ENCODE results near the gene MCM5.
"Not testable (repeated sequence)": the region's sequence is repeated elsewhere in the genome, so short reads cannot be mapped to it uniquely, and the experiment has no call there.

The MCM5 gene

DNA sequence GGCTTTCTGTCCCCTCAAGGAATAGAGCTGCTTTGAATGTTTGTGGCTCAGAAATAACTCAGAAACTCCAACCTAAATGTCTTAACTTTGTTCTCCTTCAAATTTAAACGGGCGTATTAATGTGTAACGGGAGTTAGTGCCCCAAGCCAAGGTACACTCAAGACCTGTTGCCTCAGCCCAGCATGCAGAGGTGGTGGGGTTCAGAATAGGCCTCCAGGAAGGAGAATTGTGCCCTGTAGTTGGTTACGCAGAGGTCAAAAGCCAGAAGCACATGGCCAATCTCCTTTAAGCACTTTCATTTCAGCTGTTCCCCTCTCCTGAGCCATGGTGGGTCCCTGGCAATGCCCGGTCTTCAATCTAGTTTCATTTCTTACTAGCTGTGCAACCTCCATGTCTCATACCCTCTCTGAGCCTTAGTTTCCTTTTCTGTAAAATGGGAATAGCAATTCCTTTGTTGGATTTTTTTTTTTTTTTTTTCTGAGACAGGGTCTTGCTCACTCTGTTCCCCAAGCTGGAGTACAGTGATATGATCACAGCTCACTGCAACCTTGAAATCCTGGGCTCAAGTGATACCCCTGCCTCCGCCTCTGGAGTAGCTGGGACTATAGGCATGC is 14.9 kb upstream of the MCM5 start:
- no peaks in the 10 kb centered on the region for H3K27me3 Mint-ChIP-seq
- H3K4me3 Mint-ChIP-seq, result no peak overlapping the region
- H3K27ac Mint-ChIP-seq, result no peak overlapping the region
- H3K36me3 Mint-ChIP-seq, result peaks cover 16% of the 10 kb centered on the region
- no peak for DNase-seq (ENCODE audit: low spot score in 2 of 2)
- H3K9me3 Mint-ChIP-seq, result no peaks in the 10 kb centered on the region
- no peak for ATAC-seq (ENCODE audit: low read depth)
- peaks cover 29% of the 10 kb centered on the region for H3K4me1 Mint-ChIP-seq

- peaks cover 16% of the 10 kb centered on the region for H3K36me3 Mint-ChIP-seq
- no peak for DNase-seq (ENCODE audit: low spot score in 2 of 2)
- H3K27me3 Mint-ChIP-seq, result no peaks in the 10 kb centered on the region
Measured at GRCh38 chr22:35386670-35387288, 13.2 kb upstream of the MCM5 start.

DNA sequence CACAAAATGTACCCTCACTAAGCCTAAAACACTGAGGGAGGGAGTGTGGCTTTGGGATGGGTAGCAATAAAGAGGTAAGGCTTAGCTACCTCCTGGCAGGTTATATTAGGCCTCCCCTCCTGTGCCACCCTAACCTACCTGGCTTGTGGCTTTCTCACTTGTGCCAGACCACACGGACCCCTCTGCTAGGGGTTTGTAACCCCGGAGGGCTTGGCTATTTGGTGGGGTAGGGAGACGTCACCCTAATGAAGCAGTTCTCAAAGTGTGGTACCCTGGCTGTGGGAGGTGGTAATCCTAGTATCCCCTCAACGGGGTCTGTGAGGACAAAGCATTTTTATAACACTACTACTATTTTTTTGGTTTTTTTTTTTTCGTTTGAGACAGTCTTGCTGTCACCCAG is 9.0 kb upstream of the MCM5 start:
- H3K9me3 Mint-ChIP-seq, result no peaks in the 10 kb centered on the region
- H3K36me3 Mint-ChIP-seq, result peaks cover 21% of the 10 kb centered on the region
- DNase-seq (ENCODE audit: low spot score in 2 of 2) (no peak), ATAC-seq (ENCODE audit: low read depth) (no peak)
- no peak overlapping the region for H3K27ac Mint-ChIP-seq
- H3K4me1 Mint-ChIP-seq, result peaks cover 20% of the 10 kb centered on the region
- no peak overlapping the region for H3K4me3 Mint-ChIP-seq
- H3K27me3 Mint-ChIP-seq, result no peaks in the 10 kb centered on the region

More at GRCh38 chr22:35386670-35387288, 13.2 kb upstream of the MCM5 start:
- peaks cover 20% of the 10 kb centered on the region for H3K4me1 Mint-ChIP-seq
- no peak for ATAC-seq (ENCODE audit: low read depth)
- H3K27ac Mint-ChIP-seq, result no peak overlapping the region
- H3K4me3 Mint-ChIP-seq, result no peak overlapping the region
- H3K9me3 Mint-ChIP-seq, result no peaks in the 10 kb centered on the region

DNA sequence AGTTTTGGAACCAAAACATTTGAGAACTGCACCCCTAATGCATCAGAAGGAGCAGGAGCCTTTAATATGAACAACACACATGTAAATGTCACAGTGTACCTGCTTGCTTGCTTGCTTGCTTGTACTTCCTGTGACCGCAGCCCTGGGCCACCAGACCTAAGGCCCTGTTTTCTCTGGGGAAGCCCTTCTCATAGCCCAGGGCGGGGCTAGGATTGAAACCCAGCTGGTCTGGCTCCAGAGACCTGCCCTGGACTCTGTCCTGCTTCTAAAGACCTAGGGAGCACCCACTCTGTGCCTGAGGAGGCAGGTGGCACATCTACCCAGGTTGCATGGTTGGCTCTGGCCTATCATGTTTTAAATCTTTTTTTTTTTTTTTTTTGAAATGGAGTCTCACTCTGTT is 7.6 kb upstream of the MCM5 start:
- Mint-ChIP-seq H3K27me3 (no peaks in the 10 kb centered on the region), H3K9me3 (no peaks in the 10 kb centered on the region), H3K4me3 (no peak overlapping the region), H3K27ac (peak overlapping the region; percentile 76), H3K36me3 (peaks cover 17% of the 10 kb centered on the region), H3K4me1 (peaks cover 25% of the 10 kb centered on the region)
- peak in 1 of 2 donors; percentile 27 for DNase-seq (ENCODE audit: low spot score in 2 of 2)
- peak; percentile 75 for ATAC-seq (ENCODE audit: low read depth)

- peak overlapping the region; percentile 76 for H3K27ac Mint-ChIP-seq
- DNase-seq (ENCODE audit: low spot score in 2 of 2) (no peak), ATAC-seq (ENCODE audit: low read depth) (no peak)
- H3K9me3 Mint-ChIP-seq, result no peaks in the 10 kb centered on the region
- H3K27me3 Mint-ChIP-seq, result no peaks in the 10 kb centered on the region
- no peak overlapping the region for H3K4me3 Mint-ChIP-seq
- H3K4me1 Mint-ChIP-seq, result peaks cover 28% of the 10 kb centered on the region
- peaks cover 17% of the 10 kb centered on the region for H3K36me3 Mint-ChIP-seq
Measured at GRCh38 chr22:35393116-35394010, 6.6 kb upstream of the MCM5 start.

GRCh38 chr22:35394011-35394312 is 6.0 kb upstream of the MCM5 start:
- DNase-seq (ENCODE audit: low spot score in 2 of 2), result no peak
- Mint-ChIP-seq H3K9me3 (no peaks in the 10 kb centered on the region), H3K4me1 (peaks cover 25% of the 10 kb centered on the region), H3K27me3 (no peaks in the 10 kb centered on the region), H3K27ac (peak overlapping the region; percentile 76), H3K4me3 (no peak overlapping the region), H3K36me3 (peaks cover 15% of the 10 kb centered on the region)
- ATAC-seq (ENCODE audit: low read depth), result no peak

GRCh38 chr22:35394810-35395563 is 5.0 kb upstream of the MCM5 start:
- DNase-seq (ENCODE audit: low spot score in 2 of 2), result no peak

DNA sequence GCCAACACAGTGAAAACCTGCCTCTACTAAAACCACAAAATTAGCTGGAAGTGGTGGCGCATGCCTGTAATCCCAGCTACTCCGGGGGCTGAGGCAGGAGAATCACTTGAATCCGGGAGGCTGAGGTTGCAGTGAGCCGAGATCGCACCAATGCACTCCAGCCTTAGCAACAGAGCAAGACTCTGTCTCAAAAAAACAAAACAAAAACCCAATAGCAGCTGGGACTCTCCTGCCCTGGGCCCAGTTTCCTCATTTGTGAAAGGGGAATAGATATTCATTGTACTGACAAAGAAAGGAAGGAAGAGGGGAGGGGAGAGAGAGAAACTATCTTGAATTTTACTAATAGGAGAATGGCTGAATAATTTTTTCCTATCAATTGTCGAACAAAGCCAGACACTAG is 3.3 kb upstream of the MCM5 start:
- Mint-ChIP-seq H3K4me3 (peak overlapping the region; percentile 72), H3K27ac (peak overlapping the region; percentile 99), H3K36me3 (peaks cover 10% of the 10 kb centered on the region), H3K4me1 (peaks cover 28% of the 10 kb centered on the region)
- DNase-seq (ENCODE audit: low spot score in 2 of 2) (peak in 1 of 2 donors; percentile 60), ATAC-seq (ENCODE audit: low read depth) (peak; percentile 49)
- not testable (repeated sequence) for H3K27me3 Mint-ChIP-seq, H3K9me3 Mint-ChIP-seq

More at GRCh38 chr22:35394810-35395563, 5.0 kb upstream of the MCM5 start:
- Mint-ChIP-seq H3K36me3 (peaks cover 8% of the 10 kb centered on the region), H3K4me1 (peaks cover 21% of the 10 kb centered on the region), H3K9me3 (no peaks in the 10 kb centered on the region), H3K4me3 (no peak overlapping the region), H3K27ac (peak overlapping the region; percentile 76), H3K27me3 (no peaks in the 10 kb centered on the region)
- ATAC-seq (ENCODE audit: low read depth), result no peak

GRCh38 chr22:35397095-35397904 is 2.6 kb upstream of the MCM5 start:
- DNase-seq (ENCODE audit: low spot score in 2 of 2) (no peak), ATAC-seq (ENCODE audit: low read depth) (no peak)
- H3K27me3 Mint-ChIP-seq, result no peaks in the 10 kb centered on the region
- H3K27ac Mint-ChIP-seq, result peak overlapping the region; percentile 99
- H3K4me1 Mint-ChIP-seq, result peaks cover 30% of the 10 kb centered on the region
- no peaks in the 10 kb centered on the region for H3K9me3 Mint-ChIP-seq
- H3K4me3 Mint-ChIP-seq, result peak overlapping the region; percentile 72
- H3K36me3 Mint-ChIP-seq, result peaks cover 10% of the 10 kb centered on the region

DNA sequence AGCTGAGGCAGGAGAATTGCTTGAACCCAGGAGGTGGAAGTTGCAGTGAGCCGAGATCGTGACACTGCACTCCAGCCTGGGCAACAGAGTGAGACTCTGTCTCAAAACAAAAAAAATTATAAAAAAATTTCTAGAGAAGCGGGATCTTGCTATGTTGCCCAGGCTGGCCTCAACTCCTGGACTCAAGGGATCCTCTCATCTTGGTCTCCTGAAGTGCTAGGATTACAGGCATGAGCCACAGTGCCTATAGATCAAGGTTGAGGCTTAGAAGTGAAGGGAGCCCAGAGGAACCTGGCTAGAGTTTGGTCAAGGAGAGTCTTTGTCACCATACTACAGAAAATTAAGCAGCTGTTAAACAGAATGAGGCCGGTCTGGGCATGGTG is 1.4 kb upstream of the MCM5 start:
- ATAC-seq (ENCODE audit: low read depth) (no peak), DNase-seq (ENCODE audit: low spot score in 2 of 2) (no peak)
- no peaks in the 10 kb centered on the region for H3K27me3 Mint-ChIP-seq
- H3K36me3 Mint-ChIP-seq, result peaks cover 10% of the 10 kb centered on the region
- no peaks in the 10 kb centered on the region for H3K9me3 Mint-ChIP-seq
- peak overlapping the region; percentile 97 for H3K4me3 Mint-ChIP-seq
- H3K27ac Mint-ChIP-seq, result peak overlapping the region; percentile 99
- H3K4me1 Mint-ChIP-seq, result peaks cover 29% of the 10 kb centered on the region

DNA sequence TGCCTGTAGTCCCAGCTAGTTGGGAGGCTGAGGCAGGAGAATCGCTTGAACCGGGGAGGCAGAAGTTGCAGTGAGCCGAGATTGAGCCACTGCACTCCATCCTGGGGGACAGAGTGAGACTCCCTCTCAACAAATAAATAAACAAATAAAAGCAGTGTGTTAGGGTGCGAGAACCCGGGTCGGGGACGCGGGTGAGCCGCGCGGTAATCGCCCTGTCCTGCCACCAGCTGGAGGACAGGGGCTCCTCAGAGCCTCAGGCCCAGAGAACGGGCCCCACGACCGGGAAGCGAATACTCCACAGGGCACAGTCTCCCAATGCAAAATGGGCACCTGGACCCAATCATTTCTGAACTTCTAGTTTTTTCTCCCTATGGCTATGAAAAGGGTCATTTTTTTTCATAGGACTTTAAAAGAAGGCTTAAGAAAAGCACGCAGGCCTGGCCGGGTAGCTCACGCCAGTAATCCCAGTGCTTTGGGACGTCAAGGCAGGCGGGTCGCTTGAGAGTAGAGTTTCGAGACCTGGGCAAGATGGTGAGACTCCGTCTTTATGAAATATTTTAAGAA is 744 bp upstream of the MCM5 start:
- H3K4me1 Mint-ChIP-seq, result peaks cover 23% of the 10 kb centered on the region
- H3K36me3 Mint-ChIP-seq, result peaks cover 10% of the 10 kb centered on the region
- no peak for DNase-seq (ENCODE audit: low spot score in 2 of 2)
- H3K4me3 Mint-ChIP-seq, result peak overlapping the region; percentile 97
- H3K27me3 Mint-ChIP-seq, result no peaks in the 10 kb centered on the region
- H3K9me3 Mint-ChIP-seq, result no peaks in the 10 kb centered on the region
- no peak for ATAC-seq (ENCODE audit: low read depth)
- H3K27ac Mint-ChIP-seq, result peak overlapping the region; percentile 99

DNA sequence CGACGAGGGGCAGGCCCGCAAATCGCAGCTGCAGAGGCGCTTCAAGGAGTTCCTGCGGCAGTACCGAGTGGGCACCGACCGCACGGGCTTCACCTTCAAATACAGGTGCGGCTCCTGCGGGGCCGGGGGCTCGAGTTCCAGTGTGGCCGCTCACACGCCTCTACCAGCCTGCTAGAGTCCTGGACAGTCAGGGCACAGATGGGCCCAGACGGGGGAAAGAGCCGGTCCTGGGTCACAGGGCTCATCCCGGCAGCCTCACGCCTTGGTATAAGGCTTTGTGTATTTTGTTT is 506 bp downstream of the MCM5 start:
- peaks cover 12% of the 10 kb centered on the region for H3K36me3 Mint-ChIP-seq
- no peak for ATAC-seq (ENCODE audit: low read depth)
- no peaks in the 10 kb centered on the region for H3K27me3 Mint-ChIP-seq

GRCh38 chr22:35401863-35402262 is 1.9 kb downstream of the MCM5 start:
- Mint-ChIP-seq H3K27ac (peak overlapping the region; percentile 83), H3K4me1 (peaks cover 24% of the 10 kb centered on the region), H3K9me3 (no peaks in the 10 kb centered on the region), H3K4me3 (peak overlapping the region; percentile 97), H3K36me3 (peaks cover 18% of the 10 kb centered on the region), H3K27me3 (no peaks in the 10 kb centered on the region)
- ATAC-seq (ENCODE audit: low read depth), result no peak
- no peak for DNase-seq (ENCODE audit: low spot score in 2 of 2)

More for the DNA sequence above, 506 bp downstream of the MCM5 start:
- peak overlapping the region; percentile 99 for H3K27ac Mint-ChIP-seq
- peak overlapping the region; percentile 97 for H3K4me3 Mint-ChIP-seq
- H3K9me3 Mint-ChIP-seq, result no peaks in the 10 kb centered on the region
- peaks cover 23% of the 10 kb centered on the region for H3K4me1 Mint-ChIP-seq
- DNase-seq (ENCODE audit: low spot score in 2 of 2), result no peak

All from memory B cell (primary cell).